Stimulated activated CD8-positive, alpha-beta memory T cell treated with anti-CD3 and anti-CD28 coated beads, Interleukin-7, amount 100 ng/mL, for 4 hours (primary cell): ENCODE results near the gene PON2.

ENCODE experiments used
- DNase-seq, 2 donors: peaks; one replicate each; pipeline ENCODE4 v3.0.0-alpha.2; 2020; ENCODE audit warnings: low read depth in 2 of 2

Gene PON2

DNA sequence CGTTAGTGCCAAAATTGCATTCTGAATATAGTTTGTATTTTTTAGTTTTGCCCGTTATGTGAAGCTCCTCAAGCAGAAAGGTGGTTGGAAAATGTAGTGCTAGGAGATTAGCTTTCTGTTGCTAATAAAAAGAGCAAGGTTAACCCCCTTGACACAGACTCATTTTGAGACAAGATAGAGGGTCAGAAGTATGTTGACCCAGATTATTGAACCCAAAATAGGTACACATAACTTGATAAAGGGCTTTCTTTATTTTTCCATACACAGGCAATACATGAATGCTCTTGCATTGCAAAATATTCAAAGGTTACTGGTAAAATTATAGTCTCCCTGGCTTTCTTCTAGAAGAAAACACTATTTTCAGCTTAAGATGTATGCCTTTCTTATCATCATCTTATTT lies 10.0 kb upstream of the PON2 start:
- DNase-seq, result no peak

DNA sequence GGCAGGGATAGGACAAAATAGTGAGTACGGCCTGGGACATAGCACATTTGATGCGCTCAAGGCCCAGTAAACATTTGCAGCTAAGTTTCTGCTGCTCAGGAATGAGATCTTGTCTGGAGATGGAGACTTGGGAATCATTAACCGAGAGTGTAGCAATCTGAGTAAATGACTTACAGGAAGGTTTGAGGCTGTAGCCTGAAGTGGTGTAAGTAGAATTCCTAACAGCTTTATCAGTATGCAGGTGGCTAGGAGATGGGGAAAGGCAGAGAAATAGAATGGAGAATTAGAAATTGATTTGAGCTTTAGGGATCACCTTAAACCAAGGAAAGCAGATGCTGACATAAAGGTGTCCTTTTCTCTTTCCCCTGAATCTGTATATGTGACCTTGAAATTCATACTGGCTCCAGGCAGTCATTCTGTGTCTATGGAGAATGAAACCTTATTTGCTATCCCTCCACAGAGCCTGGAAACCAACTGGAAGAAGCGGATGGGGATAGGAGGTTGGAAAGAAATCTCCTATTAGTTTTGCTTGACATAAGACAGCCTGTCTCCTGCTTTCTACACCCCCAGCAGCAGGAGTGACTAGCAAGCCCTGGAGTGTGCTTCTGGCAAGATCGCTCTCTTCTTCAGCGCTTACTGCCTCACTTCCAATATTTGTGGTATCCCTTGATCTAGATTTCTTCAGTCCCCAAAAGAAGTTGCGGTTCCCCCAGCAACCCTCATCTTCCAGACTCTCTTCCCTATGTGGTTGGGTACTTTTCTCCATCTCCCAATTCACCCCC lies 6.4 kb upstream of the PON2 start:
- DNase-seq, result no peak

DNA sequence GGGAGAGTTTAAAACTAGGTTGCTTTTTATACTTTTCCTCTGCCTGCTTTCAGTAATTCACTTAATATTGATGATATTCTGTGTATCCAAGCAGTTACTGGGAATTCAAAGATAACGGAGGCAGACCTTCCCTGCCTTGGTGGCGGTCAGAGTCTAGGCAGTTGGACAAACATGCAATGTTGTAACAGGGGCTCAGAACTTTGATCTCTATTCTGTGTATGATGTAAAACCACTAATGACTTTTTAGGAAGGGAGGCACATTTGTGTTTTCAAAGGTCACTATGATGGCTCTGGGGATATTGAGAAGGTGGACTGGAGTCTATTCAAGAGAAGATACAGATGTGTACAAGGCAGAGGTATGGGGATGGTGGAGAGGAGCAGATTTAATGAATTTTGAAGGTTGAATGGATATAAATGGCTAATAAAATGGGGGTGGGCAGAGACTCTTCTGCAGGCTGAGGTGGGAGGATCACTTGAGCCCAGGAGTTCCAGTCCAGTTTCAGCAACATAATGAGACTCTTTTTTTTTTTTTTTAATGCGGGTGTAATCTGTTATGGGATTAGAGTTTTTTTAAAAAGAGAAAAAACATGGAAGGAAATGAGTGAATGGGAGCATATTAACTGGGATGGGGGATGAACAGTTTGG lies 5.7 kb upstream of the PON2 start:
- DNase-seq, result no peak

DNA sequence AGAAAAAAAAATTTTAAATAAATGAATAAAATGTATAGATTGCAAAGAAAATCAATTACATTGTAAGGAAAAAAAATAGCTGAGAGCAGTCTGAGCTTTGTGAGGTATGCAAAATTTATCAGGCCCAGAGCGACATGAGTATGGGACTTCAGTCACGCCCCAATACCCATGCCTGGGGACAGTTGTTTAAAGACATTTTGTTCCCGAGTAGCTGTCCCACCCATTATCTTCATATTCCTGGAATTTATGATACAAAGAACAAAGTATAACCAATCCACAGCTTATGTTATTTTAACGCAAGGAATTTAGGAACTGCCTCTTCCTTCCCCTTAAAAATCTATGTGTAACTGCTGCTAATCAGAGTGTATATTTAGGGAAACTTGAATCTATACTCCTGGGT lies 1.6 kb upstream of the PON2 start:
- DNase-seq, result no peak

DNA sequence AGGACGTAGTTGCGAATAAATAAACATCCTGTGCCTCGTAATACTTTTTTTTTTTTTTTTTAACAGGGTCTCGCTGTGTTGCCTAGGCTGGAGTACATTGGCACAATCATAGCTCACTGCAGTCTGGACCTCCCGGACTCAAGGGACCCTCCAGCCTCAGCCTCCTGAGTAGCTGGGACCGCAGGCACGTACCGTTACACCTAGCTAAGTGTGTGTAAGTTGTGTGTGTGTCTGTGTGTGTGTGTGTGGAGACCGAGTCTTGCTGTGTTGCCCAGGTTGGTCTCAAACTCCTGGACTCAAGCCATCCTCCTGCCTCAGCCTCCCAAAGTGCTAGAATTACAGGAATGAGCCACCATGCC lies 573 bp upstream of the PON2 start:
- no peak for DNase-seq

DNA sequence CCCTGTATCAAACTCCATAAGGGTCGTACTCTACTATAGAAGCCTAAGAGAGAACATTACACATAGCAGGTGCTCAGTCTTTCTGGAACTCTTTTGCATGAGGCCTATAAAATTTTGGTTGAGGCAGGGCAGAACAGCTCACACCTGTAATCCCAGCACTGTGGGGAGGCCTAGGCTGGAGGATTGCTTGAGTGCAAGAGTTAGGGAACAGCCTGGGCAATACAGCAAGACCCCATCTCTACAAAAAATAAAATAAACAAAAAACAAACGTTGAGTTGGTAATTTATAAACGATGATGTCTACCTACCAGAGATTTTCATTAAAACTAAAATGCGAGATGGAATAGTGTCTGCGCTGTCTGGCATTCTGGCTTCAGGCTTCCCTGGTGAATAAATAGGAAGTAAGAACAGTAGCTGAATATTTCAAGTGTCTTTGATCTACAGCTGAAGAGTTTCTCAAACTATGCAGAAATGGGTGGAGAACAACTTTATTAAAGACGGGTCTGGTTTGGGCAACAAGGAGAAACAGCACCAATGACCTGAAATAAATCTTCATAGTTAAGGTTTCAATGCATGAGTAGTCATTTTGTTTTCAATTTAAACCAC lies 774 bp downstream of the PON2 start:
- DNase-seq, result no peak

DNA sequence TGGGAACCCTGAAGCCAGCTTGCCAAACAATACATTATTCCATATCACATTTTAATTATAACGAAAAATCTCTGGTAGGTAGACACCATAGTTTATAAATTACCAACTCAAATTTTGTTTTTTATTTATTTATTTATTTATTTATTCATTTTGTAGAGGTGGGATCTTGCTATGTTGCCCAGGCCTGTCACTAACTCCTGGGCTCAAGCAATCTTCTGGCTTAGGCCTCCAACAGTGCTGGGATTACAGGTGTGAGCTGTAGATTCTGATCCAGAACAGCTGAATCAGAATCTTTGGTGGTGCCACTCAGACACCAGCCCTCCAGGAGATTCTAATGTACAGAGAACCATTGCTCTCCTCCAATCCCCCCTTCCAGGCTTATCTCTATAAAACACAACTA lies 1.7 kb downstream of the PON2 start:
- no peak for DNase-seq

DNA sequence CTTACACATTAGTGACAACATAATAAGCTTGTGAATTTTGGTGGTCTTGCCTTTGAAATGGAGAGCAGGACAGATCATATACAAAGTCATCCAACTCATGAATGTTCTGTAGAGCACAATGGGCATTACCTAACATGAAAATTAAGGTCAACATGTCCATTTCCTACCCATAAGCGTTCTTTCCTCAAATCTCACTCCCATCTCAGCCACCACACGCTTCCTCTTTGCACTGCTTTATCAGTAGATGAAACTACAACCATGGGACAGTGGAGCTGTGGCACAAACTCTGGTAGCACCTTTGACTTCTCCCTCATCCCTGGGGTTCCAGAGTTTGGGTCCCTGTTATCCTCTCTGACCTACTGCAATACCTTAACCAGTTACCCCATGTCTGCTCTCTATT lies 2.2 kb downstream of the PON2 start:
- DNase-seq, result no peak

DNA sequence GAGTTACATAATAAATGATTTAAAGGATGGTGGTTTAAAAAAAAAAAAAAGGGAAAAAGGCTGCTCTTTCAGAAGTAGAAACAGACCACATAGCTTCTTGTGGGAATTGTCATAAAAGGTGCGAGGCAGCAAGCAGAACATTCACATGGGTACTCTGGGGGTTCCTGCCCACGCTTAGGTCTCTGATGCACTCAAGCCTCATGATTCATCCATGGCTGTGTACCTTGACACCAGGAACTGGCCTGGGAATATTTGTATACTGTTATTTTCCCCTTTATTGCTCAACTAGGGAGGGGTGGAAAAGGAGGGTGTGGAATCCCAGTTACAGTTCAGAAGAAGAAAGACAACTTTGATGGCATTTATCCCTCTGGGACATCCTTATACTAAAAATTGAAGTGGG lies 4.0 kb downstream of the PON2 start:
- DNase-seq, result no peak

DNA sequence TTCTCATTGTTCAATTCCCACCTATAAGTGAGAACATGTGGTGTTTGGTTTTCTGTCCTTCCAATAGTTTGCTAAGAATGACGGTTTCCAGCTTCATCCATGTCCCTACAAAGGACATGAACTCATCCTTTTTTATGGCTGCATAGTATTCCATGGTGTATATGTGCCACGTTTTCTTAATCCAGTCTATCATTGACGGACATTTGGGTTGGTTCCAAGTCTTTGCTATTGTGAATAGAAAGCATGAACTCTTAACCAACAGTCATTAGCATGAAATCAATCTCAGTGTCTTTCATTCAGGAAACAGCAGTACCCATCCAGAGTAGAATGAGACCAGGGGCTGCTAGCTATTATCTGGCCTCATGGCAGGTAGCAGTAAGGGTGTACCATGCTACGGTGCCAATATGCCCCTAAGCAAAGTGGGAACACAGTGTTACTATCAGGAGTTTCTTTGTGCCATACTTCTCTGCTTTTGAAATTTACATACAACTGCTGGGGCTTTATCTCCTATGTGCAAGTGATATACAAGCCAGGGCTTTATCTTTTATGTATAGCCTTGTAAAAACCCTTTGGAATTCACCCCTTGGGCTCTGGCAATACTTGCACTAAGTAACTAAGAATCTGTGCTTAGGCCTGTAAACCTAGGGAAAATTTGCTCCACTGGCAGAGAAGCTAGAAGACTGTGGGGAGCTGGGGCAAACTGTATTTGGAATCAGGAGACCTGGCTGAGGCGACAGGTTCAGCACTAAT lies 5.4 kb downstream of the PON2 start:
- DNase-seq, result no peak

DNA sequence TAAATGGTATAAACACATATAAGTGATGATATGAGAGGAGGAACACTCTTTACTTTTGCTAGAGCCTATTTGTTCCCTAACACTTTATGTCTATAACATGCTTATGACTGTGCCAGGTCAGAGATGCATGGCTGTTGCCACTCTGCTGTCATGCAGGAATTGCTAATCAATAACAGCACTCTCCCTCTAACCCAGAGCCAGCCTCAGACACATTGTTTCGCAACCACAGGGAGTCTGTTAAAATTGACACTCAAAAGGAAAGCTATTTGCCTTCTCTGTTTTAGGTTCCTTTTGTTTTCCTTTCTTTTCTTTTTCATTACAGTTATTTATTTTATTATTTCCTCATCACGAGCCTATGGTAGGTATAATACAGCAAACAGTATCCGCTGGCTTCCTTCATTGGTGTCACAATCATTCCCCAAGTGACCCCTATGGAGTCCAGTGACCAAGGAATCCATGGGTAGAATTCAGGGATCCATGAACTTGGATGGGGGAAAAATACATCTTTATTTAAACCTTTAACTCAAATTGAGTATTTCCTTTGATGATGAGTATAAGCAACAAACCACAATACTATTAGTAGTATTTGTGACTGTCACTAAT lies 6.8 kb downstream of the PON2 start:
- no peak for DNase-seq

DNA sequence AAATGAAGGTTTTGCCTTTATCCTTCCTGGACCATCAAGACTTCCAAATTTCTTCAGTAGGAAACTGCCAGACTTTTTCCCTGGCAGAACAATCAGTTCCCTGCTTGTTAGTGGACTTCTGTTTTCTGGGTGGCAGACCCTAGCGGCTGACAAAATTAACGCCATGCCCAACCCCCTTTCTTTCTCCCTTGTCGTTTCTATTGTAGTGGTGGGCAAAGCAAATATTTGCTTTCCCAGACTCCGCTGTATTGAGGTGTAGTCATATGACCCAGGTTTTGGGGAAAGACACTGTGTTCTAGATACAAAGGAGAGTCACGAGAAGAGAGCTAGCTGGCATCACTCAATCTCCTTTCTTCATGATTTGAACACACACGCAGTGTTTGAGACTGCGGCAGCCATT lies 7.7 kb downstream of the PON2 start:
- no peak for DNase-seq

DNA sequence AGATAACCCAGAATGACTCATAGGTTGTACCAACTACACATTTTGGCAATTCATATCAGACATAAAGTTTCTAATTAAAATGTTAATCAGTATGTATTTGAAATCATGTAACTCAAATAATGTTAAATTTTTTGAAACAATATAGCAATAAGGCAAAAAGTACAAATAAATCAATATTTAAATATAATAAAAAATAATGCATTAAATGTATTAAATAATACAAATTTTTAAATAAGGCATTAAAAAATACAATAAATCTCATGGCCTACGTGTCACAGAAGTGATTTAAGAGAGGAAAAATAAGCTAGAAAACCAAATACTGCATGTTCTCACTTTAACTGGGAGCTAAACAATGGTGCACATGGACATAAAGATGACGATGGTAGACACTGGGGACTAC lies 9.1 kb downstream of the PON2 start:
- DNase-seq, result no peak

DNA sequence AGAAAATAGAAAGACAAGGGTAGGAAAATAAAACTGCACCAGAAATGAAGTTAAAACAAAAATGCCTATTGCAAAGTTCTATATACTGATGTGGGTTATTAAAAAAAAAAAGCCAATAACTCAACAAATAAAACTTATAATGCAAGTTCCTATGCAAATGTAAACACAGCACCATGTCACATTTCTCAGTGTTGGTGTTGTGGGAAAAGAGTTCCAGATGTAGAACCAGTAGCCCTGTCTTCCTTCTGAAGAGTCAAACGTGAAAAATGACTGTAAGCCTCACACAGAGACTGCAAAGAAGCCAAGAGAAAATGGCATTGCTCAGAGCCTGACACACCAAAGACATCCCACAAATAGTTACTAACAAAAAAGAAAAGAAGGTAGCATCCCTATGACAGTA lies 10.1 kb downstream of the PON2 start:
- DNase-seq, result no peak

DNA sequence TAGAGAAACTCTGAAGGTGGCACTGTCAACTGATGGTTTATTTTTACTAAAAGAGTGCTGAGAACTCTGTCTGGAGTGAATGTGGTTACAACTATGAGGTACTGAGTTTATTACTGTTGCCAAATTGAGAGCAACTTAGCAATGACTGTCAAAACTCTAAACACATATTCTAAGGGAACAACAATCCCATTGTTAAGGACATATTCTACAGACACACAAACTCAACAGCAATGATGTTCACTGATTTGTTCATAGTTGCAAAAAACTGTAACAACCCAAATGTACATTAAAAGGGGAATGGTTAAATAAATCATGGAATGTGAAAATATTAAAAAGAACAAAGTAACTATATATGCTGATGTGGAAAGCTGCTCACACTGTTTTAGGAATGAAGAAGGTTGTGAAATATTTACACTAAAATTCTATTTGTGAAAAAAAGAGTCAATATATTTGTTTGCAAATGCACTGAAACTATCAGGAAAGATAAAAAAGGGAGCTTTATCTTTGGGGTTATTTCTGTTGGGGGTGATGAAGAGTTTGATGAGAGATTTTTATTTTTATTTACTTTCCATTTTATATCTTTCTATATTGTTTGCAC lies 12.9 kb downstream of the PON2 start:
- DNase-seq, result no peak

DNA sequence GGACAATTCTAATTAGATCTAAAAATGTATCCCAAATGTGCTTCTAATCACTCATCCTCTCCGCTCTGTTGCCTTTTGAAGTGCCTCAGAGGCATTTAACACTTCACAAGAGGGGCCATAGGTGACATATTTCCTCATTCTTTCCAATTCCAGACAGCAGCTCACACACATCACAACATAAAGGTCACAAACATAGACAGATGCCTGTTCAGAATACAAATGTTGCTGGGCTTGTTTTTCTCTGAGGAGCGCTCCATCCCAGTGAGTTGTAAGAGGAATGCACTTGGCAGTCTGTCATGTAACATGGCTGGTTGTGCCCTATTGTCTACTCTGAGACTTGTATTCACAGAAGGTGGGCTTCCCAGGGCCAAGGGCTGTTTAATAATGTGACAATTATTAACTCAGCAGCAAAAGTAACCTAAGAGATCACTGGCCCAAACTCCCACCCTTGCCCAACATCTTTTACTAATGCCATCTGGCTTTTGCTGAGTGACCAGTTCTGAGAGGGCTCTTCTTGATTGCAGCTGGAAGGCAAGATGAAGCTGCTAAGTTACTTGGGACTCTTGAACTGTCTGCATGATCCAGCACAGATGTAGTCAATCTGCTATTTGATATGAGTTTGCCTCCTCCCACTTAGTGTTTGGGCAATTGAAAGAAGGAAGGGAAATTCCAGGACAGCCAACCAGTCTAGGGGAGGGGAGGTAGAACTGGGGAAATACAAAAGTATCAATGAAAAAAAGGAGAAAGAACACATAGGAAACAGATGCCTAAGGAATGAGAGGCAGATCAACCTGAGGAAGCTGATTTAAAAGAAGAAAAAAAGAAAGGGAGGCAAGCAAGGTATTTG lies 13.6 kb downstream of the PON2 start:
- no peak for DNase-seq

DNA sequence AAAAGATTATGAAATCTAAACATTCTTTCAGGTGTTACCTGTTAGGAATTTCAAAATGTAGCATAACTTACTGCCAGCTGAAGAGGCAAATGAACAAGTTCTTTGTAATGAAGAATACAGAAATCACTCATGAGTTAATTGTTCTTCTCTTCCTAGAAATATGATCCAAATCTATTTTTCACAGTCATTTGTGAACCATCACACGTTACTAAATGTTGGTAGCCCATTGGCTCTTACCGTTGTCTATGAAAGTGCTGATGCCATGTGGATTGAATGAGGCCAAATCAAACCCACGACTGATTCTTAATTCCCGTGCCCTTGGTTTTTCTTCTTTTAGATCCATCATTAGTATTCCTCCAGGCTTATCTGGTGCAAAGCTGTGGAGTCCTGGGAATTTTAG lies 22.8 kb downstream of the PON2 start:
- no peak for DNase-seq

DNA sequence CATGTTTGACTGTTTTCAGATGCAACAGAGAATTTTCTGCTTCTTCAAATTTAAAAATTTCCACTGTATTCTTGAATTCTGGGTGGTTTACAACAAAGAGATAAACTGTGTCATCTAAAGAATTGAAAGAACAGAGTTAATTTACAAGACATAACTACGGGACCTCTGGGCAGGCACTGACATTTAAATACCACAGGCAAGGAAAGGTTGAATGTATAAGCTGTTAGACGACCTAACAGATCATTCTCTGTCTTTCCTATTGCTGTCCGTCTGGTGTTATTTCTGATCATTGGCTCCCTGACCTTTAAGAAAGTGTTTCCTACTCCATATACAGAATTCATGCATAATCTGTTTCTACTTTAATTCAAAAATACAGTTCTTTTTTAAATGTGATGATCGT lies 23.2 kb downstream of the PON2 start:
- no peak for DNase-seq

DNA sequence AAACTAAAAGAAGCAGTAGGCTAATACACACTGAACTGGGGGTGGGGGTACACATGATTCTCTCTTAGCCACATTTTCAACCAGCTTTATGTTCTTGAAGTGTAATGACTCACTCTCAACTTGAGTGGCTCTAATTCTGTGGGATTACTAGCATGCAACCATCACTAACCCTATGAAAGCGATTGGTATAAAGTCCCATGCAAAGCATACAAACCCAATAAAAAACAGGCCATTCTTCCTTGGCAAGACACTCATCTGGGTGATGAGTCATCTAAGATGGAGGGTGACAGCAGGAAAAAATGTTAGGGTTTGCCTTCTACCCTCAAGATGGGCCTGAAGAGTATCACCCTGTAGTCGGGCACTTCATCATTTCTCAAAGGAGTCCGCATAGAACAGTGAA lies 23.8 kb downstream of the PON2 start:
- no peak for DNase-seq

DNA sequence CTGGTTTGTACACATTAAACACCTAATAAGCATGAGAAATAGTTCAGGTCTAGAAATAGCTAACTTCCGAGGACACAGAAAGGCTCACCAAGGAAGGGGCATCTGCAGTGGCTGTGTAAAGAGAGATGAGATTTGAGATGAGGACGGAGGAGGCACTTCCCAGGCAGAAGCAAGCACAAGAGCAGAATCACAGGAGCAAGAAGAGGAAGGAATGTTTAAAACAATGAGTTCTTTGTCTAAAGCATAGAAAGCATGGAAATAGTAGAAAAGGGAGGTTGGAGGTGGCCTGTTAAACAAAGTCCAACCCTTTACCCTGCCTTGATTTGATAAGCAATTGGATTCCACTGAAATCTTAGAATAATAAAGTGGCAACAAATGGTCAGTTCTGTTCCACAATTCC lies 27.1 kb downstream of the PON2 start:
- no peak for DNase-seq

DNA sequence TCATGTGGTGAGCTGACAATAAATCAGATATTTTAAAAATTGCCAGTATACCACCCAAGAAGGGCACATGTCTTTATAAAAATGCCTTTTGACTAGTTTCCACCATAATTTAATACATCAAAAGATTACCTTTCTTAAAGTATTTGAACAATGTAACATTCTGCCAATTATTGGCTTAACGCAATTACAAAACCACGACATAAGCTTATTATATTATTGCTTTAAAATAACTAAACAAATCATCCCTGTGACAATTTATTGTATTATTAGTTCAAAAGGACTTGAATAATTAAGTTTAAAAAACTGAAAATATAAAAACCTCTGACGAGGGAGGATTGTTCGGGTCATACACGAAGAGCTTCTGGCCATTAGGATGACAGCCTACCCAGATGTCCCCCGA lies 29.0 kb downstream of the PON2 start:
- no peak for DNase-seq
